ENCODE results near the gene P2RY2.
A peak's percentile ranks its signal among the peaks of the same experiment; 100 is the strongest.
"Not testable (repeated sequence)": the region's sequence is repeated elsewhere in the genome, so short reads cannot be mapped to it uniquely, and the experiment has no call there.

Gene P2RY2

DNA sequence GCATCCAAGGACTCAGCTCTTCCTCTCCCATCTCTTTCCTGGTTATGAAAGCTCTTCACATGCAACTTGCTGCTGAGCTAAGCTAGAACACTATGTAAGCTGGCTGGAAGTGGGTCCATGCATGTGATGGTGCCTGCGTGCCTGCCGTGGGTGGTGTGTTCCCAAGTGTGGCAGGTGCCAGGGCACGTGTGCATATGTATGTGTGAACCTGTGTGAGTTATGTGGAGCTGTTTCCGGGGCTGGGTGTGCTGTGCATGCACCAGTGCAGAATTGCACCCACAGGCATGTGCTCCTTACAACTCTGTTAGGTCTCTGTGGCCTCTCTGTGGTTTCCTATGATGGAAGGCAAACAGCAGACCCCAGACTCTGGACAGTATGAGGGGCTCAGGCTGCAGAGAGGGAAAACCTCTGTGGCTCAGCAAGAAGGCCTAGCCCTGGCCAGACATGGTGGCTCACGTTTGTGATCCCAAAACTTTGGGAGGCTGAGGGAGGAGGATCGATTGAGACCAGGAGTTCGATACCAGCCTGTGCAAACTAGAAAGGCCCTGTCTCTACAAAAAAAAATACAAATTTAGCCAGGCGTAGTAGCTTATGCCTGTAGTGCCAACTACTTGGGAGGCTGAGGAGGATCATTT lies 49.9 kb downstream of the P2RY2 start:
- no peak for DNase-seq (ENCODE audit: low read depth)

DNA sequence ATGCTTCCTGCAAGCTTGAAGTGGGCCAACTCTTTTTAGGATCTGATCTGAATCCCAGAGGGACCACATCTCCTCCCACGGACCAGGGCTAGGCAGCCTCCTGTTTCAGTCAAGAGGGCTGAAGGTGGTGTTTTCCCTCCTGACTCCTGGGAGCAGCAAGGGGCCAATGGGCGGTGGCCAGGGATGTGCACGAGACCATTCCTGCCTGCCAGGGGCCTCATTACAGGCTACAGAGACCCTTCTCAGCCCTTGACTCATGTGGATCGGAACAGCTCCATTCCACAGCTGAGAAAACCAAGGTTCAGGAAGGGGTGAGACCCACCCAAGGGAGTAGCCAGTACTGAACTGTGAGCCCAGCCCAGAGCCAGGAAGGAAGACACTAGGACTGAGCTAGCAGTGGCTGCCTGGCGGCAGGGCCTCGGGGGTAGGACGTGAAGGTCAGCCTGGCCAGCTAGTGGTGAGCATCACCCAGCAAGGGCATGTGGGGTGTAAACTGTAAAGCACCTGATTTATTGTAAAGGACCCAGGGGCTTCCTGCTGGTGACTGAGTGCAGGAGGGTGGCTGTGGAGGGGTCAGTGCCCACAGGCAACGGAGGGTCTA lies 50.7 kb downstream of the P2RY2 start:
- no peak for DNase-seq (ENCODE audit: low read depth)

GRCh38 chr11:73269459-73270015 lies 51.5 kb downstream of the P2RY2 start:
- DNase-seq (ENCODE audit: low read depth), result no peak

DNA sequence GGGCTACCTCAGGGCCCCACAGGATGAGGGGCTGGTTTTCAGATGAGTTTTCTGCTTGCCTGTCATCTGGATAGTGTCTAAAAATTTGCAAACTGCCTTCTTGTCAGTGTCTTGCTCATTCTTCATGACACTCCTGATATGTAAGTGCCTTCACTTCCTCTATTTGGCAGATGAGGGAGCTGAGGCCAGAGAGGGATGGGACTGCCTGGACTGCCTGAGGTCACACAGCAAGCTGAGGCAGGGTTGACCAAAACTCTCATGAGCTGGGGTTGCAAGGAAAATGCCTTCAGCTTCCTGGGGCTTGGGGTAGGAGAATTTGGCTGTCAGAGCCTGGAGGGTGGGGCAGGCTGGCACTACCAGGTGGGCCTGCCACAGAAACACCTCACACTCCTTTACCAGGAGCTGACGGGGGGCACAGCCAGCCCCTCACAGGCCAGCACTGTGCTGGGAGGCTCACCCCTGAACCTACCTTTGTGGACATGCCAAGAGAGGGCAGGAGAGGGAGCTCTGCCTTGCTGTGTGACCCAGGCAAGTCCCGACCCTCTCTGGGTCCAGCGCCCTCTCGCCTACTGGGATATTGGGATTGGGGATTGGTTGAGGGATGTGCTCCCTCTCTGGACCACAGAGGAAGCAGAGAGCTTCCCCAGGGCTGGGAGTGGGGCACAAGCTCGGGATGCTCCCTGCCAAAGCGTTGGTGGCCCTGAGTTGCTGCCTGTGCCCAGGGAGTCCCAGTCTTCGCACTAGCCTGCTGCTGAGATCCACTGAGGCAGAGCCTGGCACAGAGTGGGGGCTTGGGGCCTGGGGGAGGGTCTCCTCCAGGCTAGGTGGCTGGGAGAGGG lies 52.2 kb downstream of the P2RY2 start:
- DNase-seq (ENCODE audit: low read depth), result peak; percentile 45

GRCh38 chr11:73270855-73271477 lies 52.9 kb downstream of the P2RY2 start:
- DNase-seq (ENCODE audit: low read depth), result no peak

GRCh38 chr11:73271478-73271865 lies 53.4 kb downstream of the P2RY2 start:
- DNase-seq (ENCODE audit: low read depth), result peak; percentile 29

GRCh38 chr11:73271936-73272679 lies 54.0 kb downstream of the P2RY2 start, which contains the start of gene P2RY6:
Gene P2RY6 (plus strand): TSS chr11:73272338. CDS start chr11:73296519, 24,181 bp downstream.
- peak; percentile 64 for DNase-seq (ENCODE audit: low read depth)

GRCh38 chr11:73272680-73273038 lies 54.6 kb downstream of the P2RY2 start:
- no peak for DNase-seq (ENCODE audit: low read depth)

DNA sequence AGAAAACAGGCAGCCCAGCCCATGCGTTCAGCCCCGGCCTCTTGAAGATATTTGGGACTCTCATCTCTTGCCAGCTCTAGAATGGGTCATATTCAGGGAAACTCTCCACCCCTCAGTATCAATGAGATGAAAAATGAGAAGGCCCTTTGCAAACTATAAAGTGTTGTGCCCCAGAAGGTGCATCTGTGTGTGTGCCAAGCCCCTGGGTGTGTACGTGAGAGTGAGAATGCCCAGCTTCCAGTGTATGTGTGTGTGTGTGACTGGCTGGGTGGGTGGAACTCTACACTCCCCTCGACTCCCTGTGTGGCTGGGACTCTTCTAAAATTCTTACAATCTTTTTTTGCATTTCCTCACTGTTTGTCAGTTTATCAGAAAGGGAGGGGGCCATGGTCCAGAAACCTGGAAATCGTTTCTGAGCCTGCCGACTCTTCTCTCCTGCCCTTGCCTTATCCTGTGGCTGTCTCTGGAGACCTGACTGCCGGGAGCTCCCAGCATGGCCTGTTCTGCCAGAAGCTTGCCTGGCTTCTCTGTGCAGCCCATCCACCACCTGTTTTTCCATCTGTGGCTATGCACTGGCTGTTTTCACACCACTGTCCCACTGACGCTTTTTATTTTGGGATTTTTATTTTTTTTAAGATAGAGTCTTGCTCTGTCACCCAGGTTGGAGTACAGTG lies 55.3 kb downstream of the P2RY2 start:
- no peak for DNase-seq (ENCODE audit: low read depth)

GRCh38 chr11:73274191-73274590 lies 56.1 kb downstream of the P2RY2 start:
- DNase-seq (ENCODE audit: low read depth), result not testable (repeated sequence)

DNA sequence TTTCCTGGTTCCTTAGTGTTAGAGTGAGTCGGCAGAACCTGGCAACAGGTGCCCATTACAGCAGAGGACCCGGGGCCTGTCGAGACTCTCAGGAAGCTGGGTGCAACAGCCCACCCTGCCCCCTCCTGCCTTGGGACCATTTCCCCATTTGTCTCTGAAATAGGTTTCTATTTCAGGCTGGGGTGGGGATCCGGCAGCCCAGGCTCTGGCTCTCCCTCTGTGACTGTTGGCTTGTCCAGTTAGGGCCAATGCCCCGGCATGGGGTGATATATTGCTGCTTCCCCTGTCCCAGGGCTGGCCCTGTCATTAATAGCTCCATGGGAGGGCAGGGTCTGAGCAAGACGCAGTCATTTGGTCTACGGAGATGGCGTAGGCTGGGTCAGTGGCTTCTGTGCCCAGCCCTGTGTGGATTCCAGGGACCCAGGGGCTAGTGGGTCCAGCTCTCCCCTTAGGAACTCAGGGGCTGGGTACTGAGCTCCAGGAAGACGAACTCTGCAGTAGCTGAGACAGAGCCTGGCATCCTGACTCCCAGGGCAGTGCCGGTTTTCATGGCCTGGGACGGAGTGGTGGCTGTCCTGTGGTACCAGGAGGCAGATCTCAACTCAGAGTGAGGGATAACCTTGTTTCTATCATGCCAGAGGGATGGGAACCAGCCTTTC lies 56.8 kb downstream of the P2RY2 start:
- DNase-seq (ENCODE audit: low read depth), result no peak

DNA sequence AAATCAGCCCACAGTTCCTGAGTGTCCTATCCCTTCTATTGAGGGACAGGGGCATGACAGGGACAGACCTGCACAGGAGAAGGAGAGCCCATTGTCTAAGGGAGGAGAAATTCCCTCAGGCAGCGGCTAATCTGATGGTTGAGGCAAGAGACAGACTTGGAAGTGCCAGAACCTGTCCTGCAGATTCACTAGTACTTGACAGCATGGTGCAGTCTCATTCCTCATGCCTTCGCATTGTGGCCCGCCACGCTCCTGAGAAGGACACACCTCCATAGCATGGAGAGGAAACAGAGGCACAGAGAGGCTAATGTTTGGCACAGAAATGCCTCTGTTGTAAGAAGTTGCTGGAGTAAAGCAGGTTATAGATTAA lies 57.3 kb downstream of the P2RY2 start:
- no peak for DNase-seq (ENCODE audit: low read depth)

DNA sequence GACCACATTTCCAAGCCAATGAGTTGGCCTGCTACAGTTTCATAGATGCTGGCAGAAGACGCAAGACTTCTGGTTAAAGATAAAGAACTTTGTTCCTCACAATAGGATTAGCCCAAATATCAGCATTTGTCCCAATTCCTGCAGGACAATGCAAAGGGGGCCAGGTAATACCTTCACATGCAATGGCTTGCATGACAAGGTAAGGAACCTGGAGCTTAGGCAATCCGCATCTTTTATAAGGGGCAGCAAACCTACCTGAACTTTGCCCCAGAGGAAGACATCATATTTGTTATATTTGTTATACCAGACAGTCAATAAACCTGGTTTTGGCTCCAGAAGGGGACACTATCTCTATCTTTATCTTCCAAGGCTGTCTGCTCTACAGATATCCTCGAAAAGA lies 59.4 kb downstream of the P2RY2 start:
- no peak for DNase-seq (ENCODE audit: low read depth)

DNA sequence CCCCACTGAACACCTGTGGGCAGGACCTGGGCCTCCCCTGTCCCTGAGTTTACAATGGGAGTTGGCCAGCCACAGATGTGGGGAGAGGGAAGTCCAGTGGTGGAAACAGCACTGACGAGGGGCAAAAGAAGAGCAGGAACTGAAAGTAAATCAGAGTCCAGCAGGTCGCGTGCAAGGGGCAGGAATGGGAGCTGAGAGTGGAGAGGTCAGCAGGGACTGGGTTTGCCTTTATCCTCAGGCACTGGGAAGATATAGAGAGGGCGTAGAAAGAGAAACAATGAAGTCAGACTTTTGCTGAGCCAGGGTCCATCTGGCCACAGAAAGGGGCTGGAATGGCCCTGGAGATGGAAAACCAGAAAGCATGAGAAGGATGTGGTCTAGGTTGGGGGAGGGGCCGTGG lies 62.5 kb downstream of the P2RY2 start:
- no peak for DNase-seq (ENCODE audit: low read depth)

DNA sequence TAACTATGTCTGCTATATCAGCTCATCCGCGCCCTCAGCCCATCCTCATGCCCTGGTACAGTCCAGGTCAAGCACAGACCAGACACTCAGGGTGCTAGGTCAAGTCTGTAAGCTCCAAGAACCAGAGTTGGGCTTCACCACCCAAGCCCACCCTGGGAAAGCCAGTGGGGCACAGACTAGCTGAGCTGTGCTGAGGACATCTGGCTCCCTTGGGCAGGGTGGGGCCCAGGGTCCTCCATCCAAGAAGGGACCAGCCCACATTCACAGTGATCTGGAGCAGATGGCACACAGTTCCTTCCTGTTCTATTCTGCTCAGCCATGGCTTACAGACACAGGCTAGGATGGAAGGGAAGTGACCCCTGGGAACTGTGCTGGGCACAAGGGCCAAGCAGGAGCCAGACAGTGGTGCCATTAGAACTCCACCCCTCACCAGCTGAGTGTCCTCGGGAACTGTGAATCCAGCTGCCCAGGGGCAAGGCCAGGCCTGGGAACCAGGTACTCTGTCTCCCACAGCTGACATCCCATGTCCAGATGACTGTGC lies 63.2 kb downstream of the P2RY2 start:
- no peak for DNase-seq (ENCODE audit: low read depth)

GRCh38 chr11:73281796-73282660 lies 63.9 kb downstream of the P2RY2 start:
- no peak for DNase-seq (ENCODE audit: low read depth)

DNA sequence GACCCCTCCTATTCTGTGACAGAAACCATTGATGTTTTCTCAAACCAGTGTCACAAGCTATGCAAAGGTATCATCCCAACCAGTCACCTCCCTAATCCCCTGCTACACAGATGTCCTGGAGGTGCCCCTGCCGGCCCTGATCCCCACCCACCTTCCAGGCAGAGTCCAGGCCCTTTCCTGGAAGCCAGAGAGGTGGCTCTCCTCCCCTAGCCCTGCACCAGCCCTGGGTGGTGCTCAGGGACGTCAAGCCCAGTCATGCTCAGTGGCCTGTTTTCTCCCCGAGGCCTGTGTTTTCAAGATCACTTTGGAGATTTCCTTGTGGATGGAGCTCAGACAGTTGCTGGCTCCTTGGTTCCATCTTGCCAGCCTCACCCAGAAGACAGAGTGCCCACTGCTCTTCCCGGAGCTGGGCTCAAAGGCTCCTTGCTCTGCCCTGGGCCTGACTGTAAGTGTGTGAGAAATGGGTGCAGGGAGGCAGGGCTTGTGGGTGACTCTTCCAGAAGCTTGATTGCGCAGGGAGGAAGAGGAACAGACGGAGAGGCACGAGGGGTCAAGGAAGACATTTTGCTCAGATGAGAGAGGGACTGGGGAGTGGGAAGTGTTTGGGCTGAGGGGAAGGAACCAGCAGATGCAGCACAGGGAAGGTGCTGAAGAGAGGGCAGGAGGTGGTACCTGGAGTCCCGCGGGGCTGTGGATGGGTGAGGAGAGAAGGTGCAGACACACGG lies 65.4 kb downstream of the P2RY2 start:
- no peak for DNase-seq (ENCODE audit: low read depth)

- no peak for DNase-seq (ENCODE audit: low read depth)
Observed at GRCh38 chr11:73284106-73284505, 66.0 kb downstream of the P2RY2 start.

GRCh38 chr11:73285721-73286120 lies 67.6 kb downstream of the P2RY2 start:
- no peak for DNase-seq (ENCODE audit: low read depth)
